WTC11 (cell line): ENCODE data around the gene HPCAL1. TPM values are rescaled to one million over a fixed set of nuclear protein-coding genes. Genes with fewer than 3 reads are reported as not detected.

Source experiments
- ATAC-seq: fragments of 200-7000 bp; cut with Tn5 transposase; 2 replicates; pipeline ENCODE4 v1.10.0; 2021; ENCODE audit warnings: mild to moderate bottlenecking, moderate library complexity
- CTCF ChIA-PET: fragments of 300-600 bp; sonication (Branson Sonifier 250); formaldehyde crosslinking; loops from one replicate; lab custom pipeline; 2021; ENCODE audit warnings: antibody characterized with exemption; lab: Charles Lee
- POLR2A ChIA-PET: fragments of 350-600 bp; sonication (Branson Sonifier 250); formaldehyde crosslinking; loops from one replicate; lab custom pipeline; 2021; ENCODE audit warnings: antibody characterized with exemption; lab: Charles Lee
- DNase-seq: peaks from one replicate; pipeline ENCODE4 v3.0.0; 2021; ENCODE audit warnings: low spot score
- H3K27ac Mint-ChIP-seq: 2 replicates; pipeline ENCODE4 v1.8.0; 2021; ENCODE audit warnings: mixed read lengths
- H3K27me3 Mint-ChIP-seq: 2 replicates; pipeline ENCODE4 v1.8.0; 2021; ENCODE audit warnings: low read depth, mild to moderate bottlenecking, moderate library complexity, mixed read lengths
- H3K36me3 Mint-ChIP-seq: 2 replicates; pipeline ENCODE4 v1.8.0; 2021; ENCODE audit warnings: mixed read lengths
- H3K4me1 Mint-ChIP-seq: 2 replicates; pipeline ENCODE4 v1.8.0; 2022; ENCODE audit warnings: mixed read lengths
- H3K4me3 Mint-ChIP-seq: 2 replicates; pipeline ENCODE4 v1.8.0; 2021; ENCODE audit warnings: mild to moderate bottlenecking, moderate library complexity, mixed read lengths
- H3K9me3 Mint-ChIP-seq: 2 replicates; pipeline ENCODE4 v1.8.0; 2021; ENCODE audit warnings: mixed read lengths
- ARID4B ChIP-seq: sonication (generic); formaldehyde crosslinking; IDR thresholded peaks from 2 replicates; pipeline ENCODE4 v1.8.0; 2023; ENCODE audit warnings: missing genetic modification reagents, mild to moderate bottlenecking, borderline replicate concordance
- CTCF ChIP-seq: fragments of 200-600 bp; IDR thresholded peaks from 2 replicates; pipeline ENCODE4 v1.8.0; 2022; ENCODE audit warnings: antibody characterized with exemption
- E2F4 ChIP-seq: sonication (generic); formaldehyde crosslinking; IDR thresholded peaks from 2 replicates; pipeline ENCODE4 v1.8.1; 2022; ENCODE audit warnings: low read depth, mild to moderate bottlenecking, moderate library complexity, missing genetic modification reagents, borderline replicate concordance
- ETV6 ChIP-seq: sonication (generic); formaldehyde crosslinking; IDR thresholded peaks from 2 replicates; pipeline ENCODE4 v1.8.1; 2022; ENCODE audit warnings: mild to moderate bottlenecking, missing genetic modification reagents
- FOXP4 ChIP-seq: sonication (generic); formaldehyde crosslinking; IDR thresholded peaks from 2 replicates; pipeline ENCODE4 v1.8.0; 2022; ENCODE audit warnings: mild to moderate bottlenecking, missing genetic modification reagents
- GTF2I ChIP-seq: fragments of 250-450 bp; sonication (Bioruptor Pico); conservative IDR thresholded peaks from 2 replicates; pipeline ENCODE4 v1.4.0; 2021; ENCODE audit warnings: mild to moderate bottlenecking
- JUN ChIP-seq: sonication (generic); formaldehyde crosslinking; IDR thresholded peaks from 2 replicates; pipeline ENCODE4 v1.8.0; 2023; ENCODE audit warnings: mild to moderate bottlenecking, missing genetic modification reagents
- MXD4 ChIP-seq: fragments of 250-450 bp; sonication (Bioruptor Pico); IDR thresholded peaks from 2 replicates; pipeline ENCODE4 v1.8.0; 2021; ENCODE audit warnings: mild to moderate bottlenecking, moderate library complexity, borderline replicate concordance
- OVOL2 ChIP-seq: fragments of 250-450 bp; sonication (Bioruptor Pico); IDR thresholded peaks from 2 replicates; pipeline ENCODE4 v1.9.0; 2021; ENCODE audit warnings: mild to moderate bottlenecking, borderline replicate concordance
- SP1 ChIP-seq: sonication (generic); formaldehyde crosslinking; conservative IDR thresholded peaks from 2 replicates; pipeline ENCODE4 v1.8.1; 2022; ENCODE audit warnings: missing genetic modification reagents
- STAT6 ChIP-seq: sonication (generic); formaldehyde crosslinking; conservative IDR thresholded peaks from 2 replicates; pipeline ENCODE4 v1.8.1; 2023; ENCODE audit warnings: mild to moderate bottlenecking, low read depth, missing genetic modification reagents, moderate library complexity
- USF1 ChIP-seq: sonication (generic); formaldehyde crosslinking; IDR thresholded peaks from 2 replicates; pipeline ENCODE4 v1.8.0; 2022; ENCODE audit warnings: mild to moderate bottlenecking, missing genetic modification reagents
- USF2 ChIP-seq: sonication (generic); formaldehyde crosslinking; IDR thresholded peaks from 2 replicates; pipeline ENCODE4 v1.8.1; 2023; ENCODE audit warnings: mild to moderate bottlenecking, missing genetic modification reagents, moderate library complexity
- ZNF281 ChIP-seq: sonication (generic); formaldehyde crosslinking; IDR thresholded peaks from 2 replicates; pipeline ENCODE4 v1.8.0; 2023; ENCODE audit warnings: mild to moderate bottlenecking, missing genetic modification reagents
- ZNF423 ChIP-seq: fragments of 250-450 bp; sonication (Bioruptor Pico); IDR thresholded peaks from 2 replicates; pipeline ENCODE4 v2.1.2; 2022; ENCODE audit warnings: mild to moderate bottlenecking, moderate library complexity
- total RNA-seq: library from RNA; stranded (reverse); gene quantifications from 3 replicates; pipeline ENCODE4 v1.2.3, GENCODE V29; 2021

HPCAL1 gene
- total RNA-seq, 1 experiment from 2014 or later, result 11.8 TPM

- no peak for TF ChIP-seq ARID4B (CRISPR knock-in tag)
These were observed 45.7 kb upstream of the HPCAL1 start (continued) for GRCh38 chr2:10257036-10257435.

GRCh38 chr2:10257500-10258147 is 45.1 kb upstream of the HPCAL1 start:
- Mint-ChIP-seq H3K9me3 (no peaks in the 10 kb centered on the region), H3K4me3 (no peak overlapping the region), H3K36me3 (no peaks in the 10 kb centered on the region), H3K4me1 (peaks cover 7% of the 10 kb centered on the region), H3K27me3 (no peaks in the 10 kb centered on the region), H3K27ac (no peak overlapping the region)
- no peak for TF ChIP-seq E2F4 (CRISPR knock-in tag)
- no peak for TF ChIP-seq MXD4 (CRISPR knock-in tag)
- ChIA-PET POLR2A (no interaction called here), CTCF (interaction anchor here (1.1 kb wide), 1 partner anchor 18 kb away, joined by 3 read pairs; no protein-coding TSS in a partner anchor)
- DNase-seq (peak; percentile 7), ATAC-seq (no peak)

- Mint-ChIP-seq H3K4me1 (peaks cover 7% of the 10 kb centered on the region), H3K4me3 (no peak overlapping the region), H3K27me3 (no peaks in the 10 kb centered on the region), H3K36me3 (no peaks in the 10 kb centered on the region), H3K27ac (no peak overlapping the region), H3K9me3 (no peaks in the 10 kb centered on the region)
- ATAC-seq (no peak), DNase-seq (peak; percentile 6)
- CTCF ChIA-PET, result no interaction called here
- POLR2A ChIA-PET, result no interaction called here
- TF ChIP-seq ZNF423, result no peak
- TF ChIP-seq SP1 (CRISPR knock-in tag), result no peak
- TF ChIP-seq FOXP4 (CRISPR knock-in tag), result no peak
- no peak for TF ChIP-seq STAT6 (CRISPR knock-in tag)
- TF ChIP-seq CTCF, result no peak
- no peak for TF ChIP-seq GTF2I (CRISPR knock-in tag)
- TF ChIP-seq JUN (CRISPR knock-in tag), result no peak
- TF ChIP-seq ZNF281, result no peak
- TF ChIP-seq OVOL2 (CRISPR knock-in tag), result no peak
- TF ChIP-seq MXD4 (CRISPR knock-in tag), result no peak
- no peak for TF ChIP-seq ETV6
- TF ChIP-seq USF2 (CRISPR knock-in tag), result no peak
- no peak for TF ChIP-seq USF1
These were observed 44.4 kb upstream of the HPCAL1 start for GRCh38 chr2:10258326-10258725.
